Measurements from ENCODE around the gene LY9.
A peak's percentile ranks its signal among the peaks of the same experiment; 100 is the strongest.

The LY9 gene

DNA sequence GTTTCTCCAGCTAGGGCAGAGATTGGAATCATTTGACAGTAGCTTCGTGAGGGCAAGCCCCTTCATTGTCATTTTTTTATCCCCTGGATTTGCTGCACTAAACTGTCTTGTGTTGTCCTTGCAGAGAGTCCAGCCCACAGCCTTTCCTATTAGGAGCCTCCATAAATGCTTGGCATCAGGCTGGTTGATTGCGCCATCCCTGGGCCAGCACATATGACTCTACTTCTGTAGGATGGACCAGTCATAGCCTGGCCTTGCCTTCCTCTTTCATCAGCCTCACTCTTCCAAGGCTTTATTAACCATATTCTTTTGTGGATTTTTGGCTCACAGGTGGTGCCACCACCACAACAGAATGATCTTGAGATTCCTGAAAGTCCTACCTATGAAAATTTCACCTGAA, 31.4 kb downstream of the LY9 start:
- H3K36me3 Mint-ChIP-seq (ENCODE audit: low read depth) = no peaks in the 10 kb centered on the region
- no peaks in the 10 kb centered on the region for H3K9me3 Mint-ChIP-seq
- H3K4me3 Mint-ChIP-seq = no peak overlapping the region
- H3K4me1 Mint-ChIP-seq = peaks cover 3% of the 10 kb centered on the region
- DNase-seq = no peak
- TF ChIP-seq, protein P1, sequence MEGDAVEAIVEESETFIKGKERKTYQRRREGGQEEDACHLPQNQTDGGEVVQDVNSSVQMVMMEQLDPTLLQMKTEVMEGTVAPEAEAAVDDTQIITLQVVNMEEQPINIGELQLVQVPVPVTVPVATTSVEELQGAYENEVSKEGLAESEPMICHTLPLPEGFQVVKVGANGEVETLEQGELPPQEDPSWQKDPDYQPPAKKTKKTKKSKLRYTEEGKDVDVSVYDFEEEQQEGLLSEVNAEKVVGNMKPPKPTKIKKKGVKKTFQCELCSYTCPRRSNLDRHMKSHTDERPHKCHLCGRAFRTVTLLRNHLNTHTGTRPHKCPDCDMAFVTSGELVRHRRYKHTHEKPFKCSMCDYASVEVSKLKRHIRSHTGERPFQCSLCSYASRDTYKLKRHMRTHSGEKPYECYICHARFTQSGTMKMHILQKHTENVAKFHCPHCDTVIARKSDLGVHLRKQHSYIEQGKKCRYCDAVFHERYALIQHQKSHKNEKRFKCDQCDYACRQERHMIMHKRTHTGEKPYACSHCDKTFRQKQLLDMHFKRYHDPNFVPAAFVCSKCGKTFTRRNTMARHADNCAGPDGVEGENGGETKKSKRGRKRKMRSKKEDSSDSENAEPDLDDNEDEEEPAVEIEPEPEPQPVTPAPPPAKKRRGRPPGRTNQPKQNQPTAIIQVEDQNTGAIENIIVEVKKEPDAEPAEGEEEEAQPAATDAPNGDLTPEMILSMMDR (IDR thresholded peaks at IDR 0.05) = no peak
- no peaks in the 10 kb centered on the region for H3K27me3 Mint-ChIP-seq (ENCODE audit: low read depth, poor library complexity)
- no peak overlapping the region for H3K27ac Mint-ChIP-seq

DNA sequence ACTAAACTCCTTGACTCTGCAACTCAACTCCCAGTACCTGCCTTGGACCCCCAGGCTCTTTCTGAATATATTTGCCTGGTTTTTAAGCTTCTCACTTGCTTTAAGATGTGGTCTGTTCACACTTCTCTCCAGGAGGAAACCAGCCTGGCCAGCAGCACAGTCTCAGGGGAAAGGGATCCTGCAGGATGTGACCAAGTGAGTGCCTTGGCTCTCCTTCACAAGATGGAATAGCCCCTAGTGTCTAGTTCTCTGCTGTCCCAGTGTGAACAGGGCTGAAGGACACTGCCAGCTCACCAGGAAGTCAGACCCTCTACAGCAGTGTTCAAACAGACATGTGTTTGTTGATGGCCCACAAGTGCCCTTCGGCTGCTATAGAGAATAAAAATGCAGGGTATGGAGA, 33.8 kb downstream of the LY9 start:
- DNase-seq = no peak
- Mint-ChIP-seq H3K9me3 (no peaks in the 10 kb centered on the region), H3K27ac (no peak overlapping the region), H3K36me3 (ENCODE audit: low read depth) (no peaks in the 10 kb centered on the region), H3K27me3 (ENCODE audit: low read depth, poor library complexity) (no peaks in the 10 kb centered on the region), H3K4me1 (peaks cover 3% of the 10 kb centered on the region), H3K4me3 (no peak overlapping the region)
- TF ChIP-seq, protein P1 (IDR thresholded peaks at IDR 0.05) = no peak

DNA sequence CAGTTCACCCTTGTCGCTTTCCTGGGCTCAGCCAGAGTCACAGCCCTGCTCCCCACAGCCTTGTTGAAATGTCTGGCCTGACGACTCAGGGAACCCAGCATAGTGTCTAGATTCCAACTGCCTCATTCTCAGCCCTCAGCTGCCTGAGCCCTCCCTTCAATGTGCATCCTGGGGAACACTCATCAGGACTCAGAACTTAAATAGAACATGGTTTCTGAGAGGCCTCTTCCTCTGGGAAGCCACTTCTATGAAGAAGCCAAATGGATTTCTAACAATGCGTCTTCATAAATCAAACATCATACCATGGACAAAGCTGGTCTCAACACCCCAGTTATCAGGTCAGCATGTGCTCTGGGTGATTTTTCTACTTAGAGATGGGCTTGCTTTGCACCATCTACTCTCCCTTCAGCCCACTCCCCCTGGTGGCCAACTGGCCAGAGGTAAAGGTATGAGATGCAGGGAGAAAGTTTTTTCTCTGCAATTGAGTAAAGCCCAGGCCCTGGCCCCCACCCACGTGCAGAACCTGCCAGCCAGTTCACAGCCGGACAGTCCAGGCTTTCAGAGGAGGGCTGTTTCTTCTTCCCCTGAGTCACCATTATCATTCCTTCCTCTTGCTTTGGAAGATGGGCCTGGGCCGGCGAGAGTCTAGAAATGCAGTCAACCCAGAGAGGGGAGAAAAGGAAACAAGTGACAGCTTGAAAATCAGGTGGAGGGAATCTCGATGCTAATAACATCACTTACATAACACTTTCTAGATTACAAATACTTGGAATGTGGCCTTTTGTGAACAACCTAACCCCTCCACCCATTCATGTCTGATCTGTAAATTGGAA, 34.6 kb downstream of the LY9 start:
- TF ChIP-seq, protein P1 (IDR thresholded peaks at IDR 0.05) = peak; percentile 73

DNA sequence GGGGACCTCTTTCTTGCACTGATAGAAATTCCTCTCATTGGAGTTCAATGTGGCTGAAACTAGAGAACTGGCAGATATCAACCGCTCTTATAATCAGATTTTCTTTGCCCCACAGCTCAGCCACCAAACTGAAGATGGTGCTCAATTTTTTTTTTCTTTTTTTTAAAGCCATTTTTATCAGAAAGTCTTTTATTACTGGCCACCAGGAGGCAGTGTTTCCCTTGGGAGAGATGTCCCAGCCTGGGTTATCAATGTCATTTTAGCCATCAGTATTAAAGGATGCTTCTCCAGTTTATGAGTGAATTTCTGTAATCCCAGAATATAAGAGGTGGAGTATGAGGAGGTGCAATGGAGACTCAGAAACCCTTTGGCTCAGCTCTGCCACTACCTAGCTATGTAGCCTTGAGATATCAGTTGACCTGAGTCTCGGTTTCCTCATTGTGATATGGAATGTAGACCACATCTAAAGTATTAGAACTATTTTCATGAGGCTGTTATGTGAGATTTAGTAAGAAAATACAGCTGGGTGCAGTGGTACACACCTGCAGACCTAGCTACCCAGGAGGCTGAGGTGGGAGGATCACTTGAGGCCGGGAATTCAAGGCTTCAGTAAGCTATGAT, 39.1 kb downstream of the LY9 start:
- TF ChIP-seq, protein P1 (IDR thresholded peaks at IDR 0.05) = peak; percentile 67
- Mint-ChIP-seq H3K4me1 (peaks cover 24% of the 10 kb centered on the region), H3K27ac (no peak overlapping the region), H3K36me3 (ENCODE audit: low read depth) (no peaks in the 10 kb centered on the region), H3K4me3 (no peak overlapping the region), H3K9me3 (no peaks in the 10 kb centered on the region), H3K27me3 (ENCODE audit: low read depth, poor library complexity) (peaks cover 9% of the 10 kb centered on the region)
- peak; percentile 49 for DNase-seq

More for the DNA sequence above, 34.6 kb downstream of the LY9 start:
- Mint-ChIP-seq H3K27ac (no peak overlapping the region), H3K27me3 (ENCODE audit: low read depth, poor library complexity) (no peaks in the 10 kb centered on the region), H3K4me1 (peaks cover 3% of the 10 kb centered on the region), H3K9me3 (no peaks in the 10 kb centered on the region), H3K4me3 (no peak overlapping the region), H3K36me3 (ENCODE audit: low read depth) (no peaks in the 10 kb centered on the region)
- peak; percentile 84 for DNase-seq

DNA sequence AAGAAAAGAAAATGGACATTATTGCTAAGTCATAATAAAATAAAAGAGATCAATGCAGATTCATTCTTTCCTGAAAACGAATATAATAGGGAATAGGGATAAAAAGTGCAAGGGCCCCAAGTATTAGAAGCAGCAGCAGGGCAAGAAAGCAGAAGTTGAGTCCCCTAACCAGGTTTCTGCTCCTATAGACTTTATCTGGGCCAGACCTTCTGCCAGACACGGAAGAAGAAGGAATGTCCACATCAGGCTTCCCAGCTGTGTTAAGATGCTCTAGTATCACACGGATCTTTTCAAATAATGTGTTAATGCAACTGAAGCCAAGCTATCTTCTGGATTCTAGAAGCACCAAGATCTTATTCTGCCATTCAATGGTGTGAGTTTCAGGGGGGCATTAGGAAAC, 39.8 kb downstream of the LY9 start:
- Mint-ChIP-seq H3K4me1 (peaks cover 21% of the 10 kb centered on the region), H3K27ac (no peak overlapping the region), H3K36me3 (ENCODE audit: low read depth) (no peaks in the 10 kb centered on the region), H3K27me3 (ENCODE audit: low read depth, poor library complexity) (peaks cover 13% of the 10 kb centered on the region), H3K4me3 (no peak overlapping the region), H3K9me3 (no peaks in the 10 kb centered on the region)
- DNase-seq = no peak
- TF ChIP-seq, protein P1 (IDR thresholded peaks at IDR 0.05) = no peak

Data from nephron progenitor cell (in vitro differentiated cells).